Measurements from ENCODE around the gene THAP7. TPM values are rescaled to one million over a fixed set of nuclear protein-coding genes. Genes with fewer than 3 reads are reported as not detected.

The THAP7 gene
- total RNA-seq, 1 experiment from 2014 or later, result 27.7 TPM

- Histone ChIP-seq H3K9ac (ENCODE audit: low read length) (peak overlapping the region; percentile 93), H3K27ac (ENCODE audit: low read depth, low read length) (peak overlapping the region; percentile 80), H3K36me3 (ENCODE audit: control insufficient read depth in 1 of 2, insufficient read depth in 2 of 2, low read length in 2 of 2) (peaks cover 4 to 9% of the 10 kb centered on the region in 2 experiments; a peak in 1 of 4 replicates), H3K4me2 (ENCODE audit: low read length) (peak overlapping the region; percentile 99), H3K4me3 (replicated peaks in 1 of 2; ENCODE audit: low read depth in 1 of 2, low read length in 2 of 2) (peak overlapping the region; percentile 77 to 89), H3K27me3 (ENCODE audit: insufficient read depth, low read length) (no peaks in the 10 kb centered on the region), H3K9me2 (ENCODE audit: insufficient read depth) (no peaks in the 10 kb centered on the region), H2AFZ (ENCODE audit: low read depth, low read length, poor library complexity, severe bottlenecking) (no peak overlapping the region), H3K9me3 (ENCODE audit: control insufficient read depth in 1 of 2, insufficient read depth in 1 of 2, low read depth in 1 of 2, low read length in 2 of 2) (peaks cover 4 to 10% of the 10 kb centered on the region in 2 experiments; a peak in 1 of 4 replicates), H4K20me1 (ENCODE audit: insufficient read depth) (no peaks in the 10 kb centered on the region), H3K4me1 (ENCODE audit: control insufficient read depth in 1 of 2, insufficient read depth in 2 of 2, low read length in 2 of 2) (peaks cover 6 to 18% of the 10 kb centered on the region in 2 experiments; a peak in 2 of 4 replicates), H3K79me2 (ENCODE audit: insufficient read depth, low read length) (peaks cover 24% of the 10 kb centered on the region)
- POLR2A ChIA-PET, result interaction anchor here (0.9 to 1.6 kb wide), 7 partner anchors 8 to 97 kb away, joined by 3 to 21 read pairs (median 5); no protein-coding TSS in a partner anchor
- intact Hi-C loops (cut with micrococcal nuclease), result loop anchor here (2.0 to 5.0 kb wide), 2 partner anchors 20 to 180 kb away; partner anchors contain the start of gene THAP7
- no peak for DNase-seq (ENCODE audit: low read depth, low spot score)
- CTCF ChIA-PET, result interaction anchor here (0.6 to 1.5 kb wide), 9 partner anchors 10 to 660 kb away, joined by 3 to 7 read pairs (median 4); no protein-coding TSS in a partner anchor
- TF ChIP-seq EGR1 (IDR thresholded peaks at IDR 0.05; ENCODE audit: low read depth), result no peak
- TF ChIP-seq JUND (IDR thresholded peaks at IDR 0.05), result no peak
- TF ChIP-seq POLR2A (IDR thresholded peaks at IDR 0.05; ENCODE audit: borderline replicate concordance, extremely low read depth, insufficient read depth, insufficient read length), result no peak
- no peak for TF ChIP-seq FOSL1 (IDR thresholded peaks at IDR 0.05; ENCODE audit: low read depth)
- TF ChIP-seq ZFX (IDR thresholded peaks at IDR 0.05), result no peak
- no peak for TF ChIP-seq ELF1 (IDR thresholded peaks at IDR 0.05; ENCODE audit: borderline replicate concordance, low read depth)
- no peak for TF ChIP-seq REST (IDR thresholded peaks at IDR 0.05; ENCODE audit: low read depth)
- no peak for TF ChIP-seq SIN3A (IDR thresholded peaks at IDR 0.05; ENCODE audit: low read depth)
- TF ChIP-seq ATF3 (IDR thresholded peaks at IDR 0.05), result no peak
- TF ChIP-seq POLR2AphosphoS5 (IDR thresholded peaks at IDR 0.05; ENCODE audit: low read depth, low read length), result no peak
- peak; percentile 39 for ATAC-seq
- RAD21 ChIA-PET (ENCODE audit: low non-redundant PET in 1 of 2, low total read pairs in 2 of 2, uncharacterized antibody in 2 of 2, unreplicated experiment in 2 of 2), result interaction anchor here in 1 of 2 experiments (0.5 kb wide), 1 partner anchor 167 kb away, joined by 5 read pairs; no protein-coding TSS in a partner anchor
- BruUV-seq (replicated peaks), result TSS peak; percentile 50
Observed at GRCh38 chr22:20982563-20982882, 19.4 kb downstream of the THAP7 start.

All from HCT116 (cell line).